GM12875 (cell line): ENCODE results near the gene GOT2.

Source experiments
- H3K4me3 ChIP-seq: one replicate; pipeline ENCODE4 v1.5.1; 2011; ENCODE audit warnings: low read depth, low read length, control low read depth
- CTCF ChIP-seq: IDR thresholded peaks from 2 replicates; pipeline ENCODE4 v1.5.1; 2011; ENCODE audit warnings: low read depth, mild to moderate bottlenecking, control low read depth, inconsistent platforms, low read length, moderate library complexity, borderline replicate concordance; ENCODE audit not compliant: insufficient read depth

The GOT2 gene

GRCh38 chr16:58732545-58733247, 1.4 kb downstream of the GOT2 start:
- TF ChIP-seq CTCF: no peak
- H3K4me3 ChIP-seq: peak overlapping the region; percentile 83

- H3K4me3 ChIP-seq: no peak overlapping the region
- TF ChIP-seq CTCF: no peak
These were observed 3.3 kb downstream of the GOT2 start for GRCh38 chr16:58730724-58731370.

- no peak for TF ChIP-seq CTCF
- H3K4me3 ChIP-seq: no peak overlapping the region
These were observed 6.1 kb downstream of the GOT2 start for GRCh38 chr16:58727796-58728568.

GRCh38 chr16:58727028-58727781, 6.9 kb downstream of the GOT2 start:
- H3K4me3 ChIP-seq: no peak overlapping the region
- no peak for TF ChIP-seq CTCF

GRCh38 chr16:58723109-58723508, 11.0 kb downstream of the GOT2 start:
- TF ChIP-seq CTCF: no peak

GRCh38 chr16:58717994-58718393, 16.1 kb downstream of the GOT2 start:
- H3K4me3 ChIP-seq: no peak overlapping the region
- no peak for TF ChIP-seq CTCF

More at GRCh38 chr16:58723109-58723508, 11.0 kb downstream of the GOT2 start:
- H3K4me3 ChIP-seq: no peak overlapping the region
